A673 (cell line): ENCODE data around the gene PAQR5. TPM values are rescaled to one million over a fixed set of nuclear protein-coding genes. Genes with fewer than 3 reads are reported as not detected.
"Not testable (repeated sequence)": the region's sequence is repeated elsewhere in the genome, so short reads cannot be mapped to it uniquely, and the experiment has no call there.

Experiments
- BruUV-seq: library from RNA; stranded (reverse); fragments of 400-500 nt; replicated peaks from 2 replicates; lab custom pipeline; 2021; lab: Mats Ljungman, UMichigan
- CTCF ChIA-PET: fragments of 300-600 bp; sonication (Branson Sonifier 250); formaldehyde crosslinking; loops from one replicate; lab custom pipeline; 2022; ENCODE audit warnings: antibody characterized with exemption; lab: Charles Lee
- POLR2A ChIA-PET: fragments of 300-600 bp; sonication (Branson Sonifier 250); formaldehyde crosslinking; loops from one replicate; lab custom pipeline; 2022; ENCODE audit warnings: antibody characterized with exemption; ENCODE audit not compliant: low non-redundant PET; lab: Charles Lee
- DNase-seq: peaks from one replicate; pipeline ENCODE4 v3.0.0-alpha.2; 2015; ENCODE audit warnings: low spot score
- H3K27ac ChIP-seq: fragments of 200-600 bp; sonication (generic); 2 replicates; pipeline ENCODE4 v1.5.1; 2016; ENCODE audit warnings: mixed run types, low read depth, mild to moderate bottlenecking, mixed read lengths, antibody characterized with exemption, low read length; ENCODE audit not compliant: poor library complexity, severe bottlenecking
- H3K27me3 ChIP-seq: fragments of 200-600 bp; sonication (generic); replicated peaks from 2 replicates; pipeline ENCODE4 v1.6.1; 2017; ENCODE audit warnings: mixed run types, low read depth, mild to moderate bottlenecking, mixed read lengths, antibody characterized with exemption, low read length; ENCODE audit not compliant: insufficient read depth, poor library complexity
- H3K36me3 ChIP-seq: fragments of 200-600 bp; sonication (generic); 2 replicates; pipeline ENCODE4 v1.6.1; 2016; ENCODE audit warnings: mixed run types, mild to moderate bottlenecking, mixed read lengths, antibody characterized with exemption, low read length; ENCODE audit not compliant: insufficient read depth, poor library complexity, severe bottlenecking
- H3K4me1 ChIP-seq: fragments of 200-600 bp; sonication (generic); 2 replicates; pipeline ENCODE4 v1.6.1; 2017; ENCODE audit warnings: mixed run types, mild to moderate bottlenecking, mixed read lengths, antibody characterized with exemption, low read length; ENCODE audit not compliant: insufficient read depth, poor library complexity, severe bottlenecking
- H3K4me3 ChIP-seq: fragments of 200-600 bp; sonication (generic); 2 replicates; pipeline ENCODE4 v1.5.1; 2016; ENCODE audit warnings: low read depth, mixed run types, mild to moderate bottlenecking, mixed read lengths, low read length; ENCODE audit not compliant: poor library complexity, severe bottlenecking
- H3K9me3 ChIP-seq: fragments of 200-600 bp; sonication (generic); 2 replicates; pipeline ENCODE4 v1.6.1; 2016; ENCODE audit warnings: mixed run types, low read depth, mild to moderate bottlenecking, mixed read lengths, antibody characterized with exemption, low read length; ENCODE audit not compliant: poor library complexity, severe bottlenecking
- EZH2 ChIP-seq: fragments of 200-600 bp; sonication (generic); IDR thresholded peaks from 2 replicates; pipeline ENCODE4 v1.6.1; 2017; ENCODE audit warnings: borderline replicate concordance, low read depth, mild to moderate bottlenecking, mixed read lengths, antibody characterized with exemption, low read length; ENCODE audit not compliant: poor library complexity, severe bottlenecking
- intact Hi-C: fragments of 100-400 bp; cut with micrococcal nuclease; formaldehyde crosslinking; loops from one replicate; pipeline ENCODE4 v1.10.0; 2022; ENCODE audit not compliant: unreplicated experiment
- total RNA-seq: library from RNA; stranded (reverse); gene quantifications from 2 replicates; pipeline ENCODE4 v1.2.3, GENCODE V29; 2021
- TF ChIP-seq, protein P1 (sequence below): fragments of 300-800, 200-600 bp; sonication (generic); conservative IDR thresholded peaks from 2 replicates; pipeline ENCODE4 v1.5.1; 2017; ENCODE audit warnings: low read depth, mild to moderate bottlenecking, antibody characterized with exemption, low read length, moderate library complexity, mixed read lengths

PAQR5 gene
- total RNA-seq, 1 experiment from 2014 or later = 19.1 TPM

DNA sequence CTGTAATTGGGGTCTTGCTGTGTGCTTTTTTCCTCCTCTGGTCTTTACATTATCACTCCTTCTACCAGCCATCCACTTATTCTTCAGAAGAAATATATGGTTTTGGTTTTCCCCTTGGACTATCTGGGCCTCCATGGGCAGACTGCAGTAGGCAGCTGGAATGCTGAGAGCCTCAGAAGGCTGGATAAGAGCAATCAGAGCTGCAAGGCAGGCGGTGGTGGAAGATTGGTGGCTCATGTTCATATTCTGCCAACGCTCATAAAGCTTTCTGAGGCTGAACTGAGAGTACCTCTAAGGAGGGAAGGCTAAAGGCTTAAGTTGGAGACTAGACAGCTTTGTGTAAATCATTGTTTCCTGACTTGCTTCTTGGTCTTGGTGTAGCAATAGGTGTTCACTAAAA is 148.2 kb downstream of the PAQR5 start:
- H3K27me3 ChIP-seq = no peaks in the 10 kb centered on the region
- H3K36me3 ChIP-seq = peaks cover 77% of the 10 kb centered on the region
- TF ChIP-seq, protein P1, sequence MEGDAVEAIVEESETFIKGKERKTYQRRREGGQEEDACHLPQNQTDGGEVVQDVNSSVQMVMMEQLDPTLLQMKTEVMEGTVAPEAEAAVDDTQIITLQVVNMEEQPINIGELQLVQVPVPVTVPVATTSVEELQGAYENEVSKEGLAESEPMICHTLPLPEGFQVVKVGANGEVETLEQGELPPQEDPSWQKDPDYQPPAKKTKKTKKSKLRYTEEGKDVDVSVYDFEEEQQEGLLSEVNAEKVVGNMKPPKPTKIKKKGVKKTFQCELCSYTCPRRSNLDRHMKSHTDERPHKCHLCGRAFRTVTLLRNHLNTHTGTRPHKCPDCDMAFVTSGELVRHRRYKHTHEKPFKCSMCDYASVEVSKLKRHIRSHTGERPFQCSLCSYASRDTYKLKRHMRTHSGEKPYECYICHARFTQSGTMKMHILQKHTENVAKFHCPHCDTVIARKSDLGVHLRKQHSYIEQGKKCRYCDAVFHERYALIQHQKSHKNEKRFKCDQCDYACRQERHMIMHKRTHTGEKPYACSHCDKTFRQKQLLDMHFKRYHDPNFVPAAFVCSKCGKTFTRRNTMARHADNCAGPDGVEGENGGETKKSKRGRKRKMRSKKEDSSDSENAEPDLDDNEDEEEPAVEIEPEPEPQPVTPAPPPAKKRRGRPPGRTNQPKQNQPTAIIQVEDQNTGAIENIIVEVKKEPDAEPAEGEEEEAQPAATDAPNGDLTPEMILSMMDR = no peak
- TF ChIP-seq EZH2 = no peak
- peaks cover 8% of the 10 kb centered on the region for H3K4me1 ChIP-seq
- no peak overlapping the region for H3K27ac ChIP-seq
- DNase-seq = no peak
- ChIA-PET POLR2A (no interaction called here), CTCF (no interaction called here)
- no TSS peak for BruUV-seq
- intact Hi-C loops = no loop called here
- no peaks in the 10 kb centered on the region for H3K9me3 ChIP-seq
- no peak overlapping the region for H3K4me3 ChIP-seq

DNA sequence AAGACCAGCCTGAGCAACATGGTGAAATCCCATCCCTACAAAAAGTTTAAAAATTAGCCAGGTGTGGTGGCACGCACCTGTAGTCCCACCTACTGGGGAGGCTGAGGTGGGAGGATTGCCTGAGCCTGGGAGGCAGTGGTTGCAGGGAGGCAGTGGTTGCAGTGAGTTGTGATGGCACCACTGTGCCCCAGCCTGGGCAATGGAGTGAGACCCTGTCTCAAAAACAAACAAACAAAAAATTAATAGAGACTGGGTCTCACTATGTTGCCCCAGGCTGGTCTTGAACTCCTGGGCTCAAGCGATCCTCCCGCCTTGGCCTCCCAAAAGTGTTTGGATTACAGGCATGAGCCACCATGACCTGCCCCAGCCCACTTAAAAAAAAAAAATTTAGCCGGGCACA is 151.5 kb downstream of the PAQR5 start:
- H3K4me3 ChIP-seq, H3K9me3 ChIP-seq, BruUV-seq, intact Hi-C loops, DNase-seq, H3K27me3 ChIP-seq, H3K27ac ChIP-seq, CTCF ChIA-PET: not testable (repeated sequence)
- peaks cover 64% of the 10 kb centered on the region for H3K36me3 ChIP-seq
- POLR2A ChIA-PET = interaction anchor here (1.1 kb wide), 1 partner anchor 831 kb away, joined by 3 read pairs; no protein-coding TSS in a partner anchor
- H3K4me1 ChIP-seq = peaks cover 19% of the 10 kb centered on the region

DNA sequence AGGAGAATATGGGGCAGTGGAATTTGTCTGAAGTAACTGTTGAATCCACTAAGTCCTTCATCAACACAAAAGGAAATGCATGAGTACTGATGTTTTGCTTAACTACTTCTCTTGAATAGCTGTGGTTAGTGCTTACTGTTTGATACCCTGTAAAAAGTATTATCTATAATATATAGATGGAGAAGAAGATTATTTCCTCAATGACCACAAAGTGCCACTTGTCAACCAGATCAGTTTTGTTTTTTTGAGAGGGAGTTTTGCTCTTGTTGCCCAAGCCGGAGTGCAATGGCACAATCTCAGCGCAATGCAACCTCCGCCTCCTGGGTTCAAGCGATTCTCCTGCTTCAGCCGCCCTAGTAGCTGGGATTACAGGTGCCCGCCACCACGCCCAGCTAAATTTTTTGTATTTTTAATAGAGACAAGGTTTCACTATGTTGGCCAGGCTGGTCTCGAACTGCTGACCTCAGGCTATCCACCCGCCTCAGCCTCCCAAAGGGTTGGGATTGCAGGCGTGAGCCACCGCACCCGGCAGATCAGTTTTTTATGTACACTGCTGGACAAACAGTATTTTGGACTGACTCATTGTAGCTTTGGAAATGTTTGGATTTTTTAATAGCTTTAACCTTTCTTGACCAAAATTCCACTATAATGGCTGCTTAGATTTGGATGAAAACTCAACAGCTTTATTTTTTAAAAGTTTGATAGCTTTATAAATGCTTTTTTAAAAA is 152.4 kb downstream of the PAQR5 start:
- Histone ChIP-seq H3K4me1 (peaks cover 22% of the 10 kb centered on the region), H3K27ac (peak overlapping the region; percentile 84), H3K36me3 (peaks cover 64% of the 10 kb centered on the region), H3K27me3 (no peaks in the 10 kb centered on the region), H3K9me3 (no peaks in the 10 kb centered on the region), H3K4me3 (peak overlapping the region; percentile 83)
- POLR2A ChIA-PET = interaction anchor here (0.6 to 1.1 kb wide), 2 partner anchors 250 to 832 kb away, joined by 3 read pairs; no protein-coding TSS in a partner anchor
- intact Hi-C loops = no loop called here
- BruUV-seq = no TSS peak
- no peak for TF ChIP-seq EZH2
- TF ChIP-seq, protein P1 = no peak
- no peak for DNase-seq
- CTCF ChIA-PET = interaction anchor here (1.1 kb wide), 1 partner anchor 11 kb away, joined by 3 read pairs; no protein-coding TSS in a partner anchor
